HL-60 (cell line): Measurements from ENCODE around the gene PDE6B.

Experiments
- DNase-seq, 2 experiments: peaks; one replicate each; pipeline ENCODE4 v3.0.0-alpha.2; 2010 to 2020; ENCODE audit warnings: low read depth in 1 of 2, low spot score in 1 of 2
- H3K27ac ChIP-seq: fragments of 250-450 bp; sonication (Bioruptor Pico); replicated peaks from 2 replicates; pipeline ENCODE4 v1.5.1; 2020; ENCODE audit warnings: mild to moderate bottlenecking, moderate library complexity
- H3K27me3 ChIP-seq: fragments of 250-450 bp; sonication (Bioruptor Pico); 2 replicates; pipeline ENCODE4 v1.5.1; 2021; ENCODE audit warnings: mild to moderate bottlenecking, moderate library complexity; ENCODE audit not compliant: insufficient read depth, poor library complexity, severe bottlenecking
- H3K4me3 ChIP-seq: replicated peaks from 2 replicates; pipeline ENCODE4 v1.5.1; 2011; ENCODE audit warnings: mild to moderate bottlenecking, control low read depth, low read length; ENCODE audit not compliant: insufficient read depth
- CTCF ChIP-seq: IDR thresholded peaks from one replicate; pipeline ENCODE4 v1.5.1; 2011; ENCODE audit warnings: low read length, control low read depth, inconsistent platforms; ENCODE audit not compliant: insufficient read depth
- GABPA ChIP-seq: IDR thresholded peaks from 2 replicates; pipeline ENCODE4 v1.6.1; 2012; ENCODE audit warnings: low read depth
- POLR2AphosphoS5 ChIP-seq: IDR thresholded peaks from 2 replicates; pipeline ENCODE4 v1.6.1; 2012; ENCODE audit warnings: low read depth
- SPI1 ChIP-seq: IDR thresholded peaks from 2 replicates; pipeline ENCODE4 v1.6.1; 2012; ENCODE audit warnings: low read depth, mild to moderate bottlenecking, borderline replicate concordance
- TF ChIP-seq, protein P1 (sequence below): IDR thresholded peaks from 2 replicates; pipeline ENCODE4 v1.6.1; 2012; ENCODE audit warnings: low read depth; ENCODE audit not compliant: insufficient replicate concordance

The PDE6B gene

DNA sequence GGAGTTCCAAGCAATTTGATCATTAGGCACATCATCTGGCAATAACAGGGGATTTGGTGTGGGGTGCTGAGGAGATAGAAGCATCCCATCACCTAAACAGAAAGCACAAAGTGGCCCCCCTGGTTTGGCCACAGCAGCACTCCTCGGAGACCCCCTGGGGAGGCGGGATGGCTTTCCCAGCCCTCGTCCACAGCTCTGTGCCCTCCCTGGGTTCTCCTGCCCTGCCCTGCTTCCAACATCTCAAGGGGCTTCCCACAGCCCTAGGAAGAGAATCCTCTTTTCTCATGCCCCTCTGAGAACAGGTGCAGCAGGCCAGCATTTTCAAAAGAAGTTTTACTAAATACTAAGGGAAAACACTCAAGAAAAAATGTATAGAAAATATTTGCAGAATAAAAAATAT is 35.9 kb downstream of the PDE6B start:
- Histone ChIP-seq H3K4me3 (no peak overlapping the region), H3K27me3 (peaks cover 10% of the 10 kb centered on the region), H3K27ac (no peak overlapping the region)
- TF ChIP-seq, protein P1, sequence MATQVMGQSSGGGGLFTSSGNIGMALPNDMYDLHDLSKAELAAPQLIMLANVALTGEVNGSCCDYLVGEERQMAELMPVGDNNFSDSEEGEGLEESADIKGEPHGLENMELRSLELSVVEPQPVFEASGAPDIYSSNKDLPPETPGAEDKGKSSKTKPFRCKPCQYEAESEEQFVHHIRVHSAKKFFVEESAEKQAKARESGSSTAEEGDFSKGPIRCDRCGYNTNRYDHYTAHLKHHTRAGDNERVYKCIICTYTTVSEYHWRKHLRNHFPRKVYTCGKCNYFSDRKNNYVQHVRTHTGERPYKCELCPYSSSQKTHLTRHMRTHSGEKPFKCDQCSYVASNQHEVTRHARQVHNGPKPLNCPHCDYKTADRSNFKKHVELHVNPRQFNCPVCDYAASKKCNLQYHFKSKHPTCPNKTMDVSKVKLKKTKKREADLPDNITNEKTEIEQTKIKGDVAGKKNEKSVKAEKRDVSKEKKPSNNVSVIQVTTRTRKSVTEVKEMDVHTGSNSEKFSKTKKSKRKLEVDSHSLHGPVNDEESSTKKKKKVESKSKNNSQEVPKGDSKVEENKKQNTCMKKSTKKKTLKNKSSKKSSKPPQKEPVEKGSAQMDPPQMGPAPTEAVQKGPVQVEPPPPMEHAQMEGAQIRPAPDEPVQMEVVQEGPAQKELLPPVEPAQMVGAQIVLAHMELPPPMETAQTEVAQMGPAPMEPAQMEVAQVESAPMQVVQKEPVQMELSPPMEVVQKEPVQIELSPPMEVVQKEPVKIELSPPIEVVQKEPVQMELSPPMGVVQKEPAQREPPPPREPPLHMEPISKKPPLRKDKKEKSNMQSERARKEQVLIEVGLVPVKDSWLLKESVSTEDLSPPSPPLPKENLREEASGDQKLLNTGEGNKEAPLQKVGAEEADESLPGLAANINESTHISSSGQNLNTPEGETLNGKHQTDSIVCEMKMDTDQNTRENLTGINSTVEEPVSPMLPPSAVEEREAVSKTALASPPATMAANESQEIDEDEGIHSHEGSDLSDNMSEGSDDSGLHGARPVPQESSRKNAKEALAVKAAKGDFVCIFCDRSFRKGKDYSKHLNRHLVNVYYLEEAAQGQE: no peak
- TF ChIP-seq POLR2AphosphoS5 (no peak), GABPA (no peak), CTCF (no peak), SPI1 (no peak)
- DNase-seq: no peak

- no peak overlapping the region for H3K4me3 ChIP-seq
- TF ChIP-seq, protein P1: no peak
- TF ChIP-seq CTCF: no peak
- no peak for TF ChIP-seq POLR2AphosphoS5
- no peak for TF ChIP-seq GABPA
- no peak for DNase-seq
- peaks cover 10% of the 10 kb centered on the region for H3K27me3 ChIP-seq
- H3K27ac ChIP-seq: no peak overlapping the region
Observed at GRCh38 chr4:661881-662761, 36.7 kb downstream of the PDE6B start.

GRCh38 chr4:663046-663437 is 37.7 kb downstream of the PDE6B start:
- no peak for TF ChIP-seq GABPA
- no peak for TF ChIP-seq POLR2AphosphoS5
- TF ChIP-seq, protein P1: no peak
- no peak for TF ChIP-seq CTCF
- TF ChIP-seq SPI1: no peak
- DNase-seq: no peak
- Histone ChIP-seq H3K27me3 (peaks cover 10% of the 10 kb centered on the region), H3K27ac (no peak overlapping the region), H3K4me3 (no peak overlapping the region)
